ENCODE measurements around the gene DNTT.

DNA sequence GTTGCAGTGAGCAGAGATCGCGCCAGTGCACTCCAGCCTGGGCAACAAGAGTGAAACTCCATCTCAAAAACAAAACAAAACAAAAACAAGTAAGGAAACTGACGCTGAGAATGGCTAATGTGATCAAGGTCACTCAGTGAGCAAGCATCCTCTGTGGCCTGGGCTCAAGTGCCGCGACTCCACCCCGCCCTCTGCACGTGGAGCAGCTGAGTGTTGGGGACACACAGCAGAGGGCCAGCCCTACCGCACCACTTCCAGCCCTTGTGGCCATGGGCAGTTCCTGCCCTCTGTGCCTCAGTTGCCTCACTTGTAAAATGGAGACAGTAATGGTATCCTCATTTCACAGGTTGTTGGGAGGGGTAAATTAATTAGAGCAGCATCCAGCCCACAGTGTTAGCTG lies 75.5 kb downstream of the DNTT start:
- TF ChIP-seq CTCF (conservative IDR thresholded peaks at IDR 0.05; ENCODE audit: low read depth in 2 of 2) (no peak), EZH2 (IDR thresholded peaks at IDR 0.05; ENCODE audit: low read depth, unreplicated experiment) (no peak), ZNF114 (CRISPR knock-in tag; IDR thresholded peaks at IDR 0.05) (no peak), POLR2AphosphoS5 (IDR thresholded peaks at IDR 0.05; ENCODE audit: low read depth) (no peak), EZH2phosphoT487 (IDR thresholded peaks at IDR 0.05; ENCODE audit: unreplicated experiment) (no peak), STAT1 (IDR thresholded peaks at IDR 0.05; ENCODE audit: unreplicated experiment) (no peak), JUNB (IDR thresholded peaks at IDR 0.05; ENCODE audit: unreplicated experiment) (no peak), CREB1 (CRISPR knock-in tag; IDR thresholded peaks at IDR 0.05; ENCODE audit: low read depth) (no peak), ZNF331 (CRISPR knock-in tag; IDR thresholded peaks at IDR 0.05; ENCODE audit: low read depth) (no peak), NANOG (IDR thresholded peaks at IDR 0.05; ENCODE audit: borderline replicate concordance) (no peak)
- TF ChIP-seq, protein P1, sequence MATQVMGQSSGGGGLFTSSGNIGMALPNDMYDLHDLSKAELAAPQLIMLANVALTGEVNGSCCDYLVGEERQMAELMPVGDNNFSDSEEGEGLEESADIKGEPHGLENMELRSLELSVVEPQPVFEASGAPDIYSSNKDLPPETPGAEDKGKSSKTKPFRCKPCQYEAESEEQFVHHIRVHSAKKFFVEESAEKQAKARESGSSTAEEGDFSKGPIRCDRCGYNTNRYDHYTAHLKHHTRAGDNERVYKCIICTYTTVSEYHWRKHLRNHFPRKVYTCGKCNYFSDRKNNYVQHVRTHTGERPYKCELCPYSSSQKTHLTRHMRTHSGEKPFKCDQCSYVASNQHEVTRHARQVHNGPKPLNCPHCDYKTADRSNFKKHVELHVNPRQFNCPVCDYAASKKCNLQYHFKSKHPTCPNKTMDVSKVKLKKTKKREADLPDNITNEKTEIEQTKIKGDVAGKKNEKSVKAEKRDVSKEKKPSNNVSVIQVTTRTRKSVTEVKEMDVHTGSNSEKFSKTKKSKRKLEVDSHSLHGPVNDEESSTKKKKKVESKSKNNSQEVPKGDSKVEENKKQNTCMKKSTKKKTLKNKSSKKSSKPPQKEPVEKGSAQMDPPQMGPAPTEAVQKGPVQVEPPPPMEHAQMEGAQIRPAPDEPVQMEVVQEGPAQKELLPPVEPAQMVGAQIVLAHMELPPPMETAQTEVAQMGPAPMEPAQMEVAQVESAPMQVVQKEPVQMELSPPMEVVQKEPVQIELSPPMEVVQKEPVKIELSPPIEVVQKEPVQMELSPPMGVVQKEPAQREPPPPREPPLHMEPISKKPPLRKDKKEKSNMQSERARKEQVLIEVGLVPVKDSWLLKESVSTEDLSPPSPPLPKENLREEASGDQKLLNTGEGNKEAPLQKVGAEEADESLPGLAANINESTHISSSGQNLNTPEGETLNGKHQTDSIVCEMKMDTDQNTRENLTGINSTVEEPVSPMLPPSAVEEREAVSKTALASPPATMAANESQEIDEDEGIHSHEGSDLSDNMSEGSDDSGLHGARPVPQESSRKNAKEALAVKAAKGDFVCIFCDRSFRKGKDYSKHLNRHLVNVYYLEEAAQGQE (IDR thresholded peaks at IDR 0.05; ENCODE audit: unreplicated experiment): no peak
- TF ChIP-seq, protein P2, sequence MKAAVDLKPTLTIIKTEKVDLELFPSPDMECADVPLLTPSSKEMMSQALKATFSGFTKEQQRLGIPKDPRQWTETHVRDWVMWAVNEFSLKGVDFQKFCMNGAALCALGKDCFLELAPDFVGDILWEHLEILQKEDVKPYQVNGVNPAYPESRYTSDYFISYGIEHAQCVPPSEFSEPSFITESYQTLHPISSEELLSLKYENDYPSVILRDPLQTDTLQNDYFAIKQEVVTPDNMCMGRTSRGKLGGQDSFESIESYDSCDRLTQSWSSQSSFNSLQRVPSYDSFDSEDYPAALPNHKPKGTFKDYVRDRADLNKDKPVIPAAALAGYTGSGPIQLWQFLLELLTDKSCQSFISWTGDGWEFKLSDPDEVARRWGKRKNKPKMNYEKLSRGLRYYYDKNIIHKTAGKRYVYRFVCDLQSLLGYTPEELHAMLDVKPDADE (IDR thresholded peaks at IDR 0.05): no peak

Data from GM23338 (cell line).